ENCODE measurements around the gene SHANK3.

The SHANK3 gene

GRCh38 chr22:50671641-50672040 is 982 bp upstream of the SHANK3 start:
- Mint-ChIP-seq H3K4me3 (no peak overlapping the region), H3K9me3 (no peaks in the 10 kb centered on the region), H3K27ac (no peak overlapping the region), H3K36me3 (no peaks in the 10 kb centered on the region), H3K27me3 (peaks cover 81% of the 10 kb centered on the region), H3K4me1 (peaks cover 22% of the 10 kb centered on the region)
- no peak for ATAC-seq

GRCh38 chr22:50672041-50672440 is 582 bp upstream of the SHANK3 start:
- Mint-ChIP-seq H3K36me3 (no peaks in the 10 kb centered on the region), H3K4me1 (peaks cover 22% of the 10 kb centered on the region), H3K27ac (no peak overlapping the region), H3K9me3 (no peaks in the 10 kb centered on the region), H3K27me3 (peaks cover 77% of the 10 kb centered on the region), H3K4me3 (no peak overlapping the region)
- no peak for ATAC-seq

DNA sequence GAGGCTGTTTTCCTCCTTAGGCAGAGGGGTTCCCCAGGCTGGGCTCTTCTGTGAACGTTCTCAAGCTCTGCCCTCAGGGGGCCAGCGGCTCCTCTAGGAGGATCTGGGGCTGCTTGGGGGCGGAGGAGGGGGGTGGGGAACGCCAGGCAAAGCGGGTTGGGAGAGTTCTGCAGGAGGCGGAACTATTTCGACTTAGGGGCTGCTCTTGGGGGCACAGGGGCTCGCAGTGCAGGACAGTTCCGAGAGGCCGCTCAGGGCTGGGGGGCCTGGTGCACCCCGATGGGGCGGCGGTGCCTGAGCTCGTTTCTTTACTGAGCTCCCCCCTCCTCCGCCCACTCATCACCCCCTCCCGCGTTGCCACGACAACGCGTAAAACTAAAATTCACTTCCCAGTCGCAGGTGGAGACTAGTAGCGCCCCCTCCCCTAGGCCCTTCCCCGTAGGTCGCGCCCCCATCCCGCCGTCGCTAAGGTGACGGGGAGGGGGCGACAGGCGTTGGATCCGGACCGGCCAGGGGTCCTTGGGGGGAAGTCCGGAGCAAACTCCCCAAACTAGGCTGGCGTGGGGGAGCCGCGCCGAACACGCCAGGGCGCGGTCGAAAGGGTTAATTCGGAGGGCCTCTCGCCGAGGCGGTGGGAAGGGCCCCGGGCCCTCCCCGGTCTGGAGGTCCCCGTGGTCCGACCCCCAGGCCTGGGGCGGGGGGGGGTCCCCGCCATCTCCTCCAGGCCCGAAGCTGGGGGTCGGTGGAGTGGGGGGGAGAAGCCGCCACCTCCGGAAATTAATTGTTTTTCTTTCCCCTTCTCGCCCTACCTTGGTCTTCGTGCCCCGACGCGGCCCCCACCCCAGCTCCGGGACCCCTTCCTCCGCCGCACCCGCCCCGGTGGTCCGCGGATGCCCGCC is 857 bp downstream of the SHANK3 start:
- H3K4me3 Mint-ChIP-seq, result peak overlapping the region; percentile 29
- H3K27me3 Mint-ChIP-seq, result peaks cover 63% of the 10 kb centered on the region
- H3K9me3 Mint-ChIP-seq, result no peaks in the 10 kb centered on the region
- peaks cover 22% of the 10 kb centered on the region for H3K4me1 Mint-ChIP-seq
- ATAC-seq, result no peak
- H3K36me3 Mint-ChIP-seq, result no peaks in the 10 kb centered on the region
- no peak overlapping the region for H3K27ac Mint-ChIP-seq

GRCh38 chr22:50674130-50674500 is 1.5 kb downstream of the SHANK3 start:
- H3K4me3 Mint-ChIP-seq, result no peak overlapping the region
- no peaks in the 10 kb centered on the region for H3K36me3 Mint-ChIP-seq
- peaks cover 22% of the 10 kb centered on the region for H3K4me1 Mint-ChIP-seq
- H3K27me3 Mint-ChIP-seq, result peaks cover 59% of the 10 kb centered on the region
- no peak overlapping the region for H3K27ac Mint-ChIP-seq
- peak; percentile 5 for ATAC-seq
- no peaks in the 10 kb centered on the region for H3K9me3 Mint-ChIP-seq

- Mint-ChIP-seq H3K9me3 (no peaks in the 10 kb centered on the region), H3K27ac (no peak overlapping the region), H3K4me3 (peak overlapping the region; percentile 34), H3K27me3 (peaks cover 51% of the 10 kb centered on the region), H3K36me3 (no peaks in the 10 kb centered on the region), H3K4me1 (peaks cover 22% of the 10 kb centered on the region)
- ATAC-seq, result peak; percentile 50
These were observed 2.3 kb downstream of the SHANK3 start for GRCh38 chr22:50674606-50675552.

GRCh38 chr22:50675553-50676179 is 3.0 kb downstream of the SHANK3 start:
- no peak overlapping the region for H3K4me3 Mint-ChIP-seq
- no peak overlapping the region for H3K27ac Mint-ChIP-seq
- ATAC-seq, result no peak
- H3K36me3 Mint-ChIP-seq, result no peaks in the 10 kb centered on the region
- H3K4me1 Mint-ChIP-seq, result peaks cover 22% of the 10 kb centered on the region
- peaks cover 43% of the 10 kb centered on the region for H3K27me3 Mint-ChIP-seq
- H3K9me3 Mint-ChIP-seq, result no peaks in the 10 kb centered on the region

DNA sequence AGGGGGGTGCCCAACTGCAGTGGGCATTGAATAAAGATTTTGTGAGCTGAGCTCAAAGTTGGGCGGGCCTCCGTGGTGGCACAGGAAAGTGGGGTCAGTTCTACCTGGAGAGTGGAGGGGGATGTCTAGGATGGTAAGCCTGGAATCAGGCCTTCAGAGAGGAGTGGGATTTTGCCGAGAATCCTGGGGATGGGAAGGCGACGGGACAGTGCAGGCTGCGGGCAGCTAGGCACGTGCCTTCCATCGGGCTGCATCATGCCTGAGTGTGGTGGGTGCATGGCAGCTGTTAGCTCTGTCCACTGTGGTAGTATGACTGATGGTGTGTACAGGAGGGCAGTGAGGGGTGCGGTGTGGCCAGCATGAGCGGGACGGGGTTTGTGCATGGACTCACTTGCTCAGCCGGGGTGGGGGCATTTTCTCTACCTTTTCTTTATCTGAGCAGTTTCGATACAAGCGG is 3.6 kb downstream of the SHANK3 start:
- Mint-ChIP-seq H3K27me3 (peaks cover 38% of the 10 kb centered on the region), H3K27ac (no peak overlapping the region), H3K36me3 (no peaks in the 10 kb centered on the region), H3K9me3 (no peaks in the 10 kb centered on the region), H3K4me3 (no peak overlapping the region), H3K4me1 (peaks cover 20% of the 10 kb centered on the region)
- no peak for ATAC-seq

- no peak overlapping the region for H3K27ac Mint-ChIP-seq
- ATAC-seq, result no peak
- H3K27me3 Mint-ChIP-seq, result peaks cover 31% of the 10 kb centered on the region
- H3K36me3 Mint-ChIP-seq, result no peaks in the 10 kb centered on the region
- no peaks in the 10 kb centered on the region for H3K9me3 Mint-ChIP-seq
- peaks cover 13% of the 10 kb centered on the region for H3K4me1 Mint-ChIP-seq
- H3K4me3 Mint-ChIP-seq, result no peak overlapping the region
These were observed 4.3 kb downstream of the SHANK3 start for GRCh38 chr22:50676661-50677492.

GRCh38 chr22:50677493-50678217 is 5.0 kb downstream of the SHANK3 start:
- H3K27me3 Mint-ChIP-seq, result peaks cover 24% of the 10 kb centered on the region
- no peaks in the 10 kb centered on the region for H3K36me3 Mint-ChIP-seq
- H3K27ac Mint-ChIP-seq, result no peak overlapping the region
- ATAC-seq, result no peak
- H3K9me3 Mint-ChIP-seq, result no peaks in the 10 kb centered on the region
- H3K4me3 Mint-ChIP-seq, result no peak overlapping the region
- peaks cover 6% of the 10 kb centered on the region for H3K4me1 Mint-ChIP-seq

DNA sequence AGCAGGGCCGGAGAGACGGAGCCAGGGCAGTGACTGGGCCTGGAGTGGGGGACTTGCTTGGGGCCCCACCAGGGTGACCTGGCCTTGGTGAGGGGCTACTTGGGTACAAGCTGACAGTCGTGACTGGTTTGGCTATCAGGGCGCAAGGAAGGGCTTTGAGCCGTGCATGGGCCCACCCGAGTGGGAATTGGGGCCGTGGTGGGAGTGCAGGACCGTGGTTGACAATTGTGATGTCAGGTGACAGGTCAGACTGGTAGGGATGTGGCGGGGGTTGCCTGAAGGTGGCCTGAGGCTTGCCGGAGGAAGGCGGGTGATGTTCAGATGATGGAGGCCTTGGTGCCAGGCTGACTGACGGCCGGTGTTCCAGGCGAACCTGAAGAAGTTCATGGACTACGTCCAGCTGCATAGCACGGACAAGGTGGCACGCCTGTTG is 5.6 kb downstream of the SHANK3 start:
- Mint-ChIP-seq H3K9me3 (no peaks in the 10 kb centered on the region), H3K4me3 (no peak overlapping the region), H3K36me3 (no peaks in the 10 kb centered on the region), H3K27me3 (peaks cover 18% of the 10 kb centered on the region), H3K27ac (no peak overlapping the region), H3K4me1 (peaks cover under 1% of the 10 kb centered on the region)
- no peak for ATAC-seq

DNA sequence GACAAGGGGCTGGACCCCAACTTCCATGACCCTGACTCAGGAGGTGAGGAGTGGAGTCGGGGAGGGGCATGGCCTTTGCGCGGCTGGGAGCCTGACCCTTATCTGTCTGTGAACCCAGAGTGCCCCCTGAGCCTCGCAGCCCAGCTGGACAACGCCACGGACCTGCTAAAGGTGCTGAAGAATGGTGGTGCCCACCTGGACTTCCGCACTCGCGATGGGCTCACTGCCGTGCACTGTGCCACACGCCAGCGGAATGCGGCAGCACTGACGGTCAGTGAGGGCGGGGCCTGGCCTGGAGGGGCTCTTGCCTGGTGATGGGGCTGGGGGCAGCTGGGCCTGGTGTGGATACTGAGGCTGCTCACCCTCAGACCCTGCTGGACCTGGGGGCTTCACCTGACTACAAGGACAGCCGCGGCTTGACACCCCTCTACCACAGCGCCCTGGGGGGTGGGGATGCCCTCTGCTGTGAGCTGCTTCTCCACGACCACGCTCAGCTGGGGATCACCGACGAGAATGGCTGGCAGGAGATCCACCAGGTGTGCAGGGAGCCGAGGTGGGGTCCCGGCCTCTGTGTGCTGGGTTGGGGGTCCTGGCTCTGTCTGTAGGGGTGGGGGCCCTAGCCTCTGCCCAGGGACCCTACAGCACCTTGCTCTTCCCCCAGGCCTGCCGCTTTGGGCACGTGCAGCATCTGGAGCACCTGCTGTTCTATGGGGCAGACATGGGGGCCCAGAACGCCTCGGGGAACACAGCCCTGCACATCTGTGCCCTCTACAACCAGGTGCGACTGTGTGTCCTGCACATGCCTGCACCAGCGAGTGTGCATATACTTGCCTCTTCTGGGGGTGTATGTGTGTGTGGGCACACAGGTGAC is 6.3 kb downstream of the SHANK3 start:
- H3K27ac Mint-ChIP-seq, result no peak overlapping the region
- no peak for ATAC-seq

DNA sequence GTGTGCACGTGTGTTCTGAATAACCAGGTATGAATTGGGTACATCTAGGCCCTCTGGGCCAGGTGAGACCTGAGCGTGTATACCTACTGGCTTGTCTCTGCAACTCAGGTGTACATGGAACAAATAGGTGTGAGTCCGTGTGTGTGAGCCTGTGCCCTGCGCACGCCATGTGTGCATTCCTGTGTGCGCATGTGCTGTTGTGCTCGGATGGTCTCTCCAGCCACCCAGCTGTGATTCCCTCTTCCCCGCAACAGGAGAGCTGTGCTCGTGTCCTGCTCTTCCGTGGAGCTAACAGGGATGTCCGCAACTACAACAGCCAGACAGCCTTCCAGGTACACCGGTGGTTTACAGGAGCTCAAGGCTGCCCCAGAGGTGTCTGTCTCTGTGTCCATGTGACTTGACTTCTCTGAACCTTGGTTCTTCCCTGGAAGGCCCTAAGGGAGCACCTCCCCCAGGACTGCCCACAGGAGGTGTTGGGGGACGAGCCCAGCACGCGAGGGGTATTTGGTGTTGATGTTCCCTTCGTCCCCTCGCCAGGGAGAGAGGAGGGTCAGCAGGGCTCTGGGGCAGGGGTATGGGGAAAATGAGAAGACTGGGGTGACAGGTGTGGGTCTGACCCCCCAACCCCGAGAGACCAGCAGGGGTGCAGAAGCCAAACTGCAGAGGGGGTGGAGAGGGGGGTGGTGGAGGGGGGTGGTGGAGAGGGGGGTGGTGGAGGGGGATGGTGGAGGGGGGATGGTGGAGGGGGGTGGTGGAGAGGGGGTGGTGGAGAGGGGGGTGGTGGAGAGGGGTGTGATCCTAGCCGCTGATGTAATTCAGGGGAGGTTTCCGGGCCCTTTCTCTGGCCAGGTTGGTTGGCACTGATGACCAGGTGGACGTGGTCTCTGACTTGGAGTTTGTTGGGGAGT is 10.7 kb downstream of the SHANK3 start:
- peak; percentile 90 for ATAC-seq
- H3K4me3 Mint-ChIP-seq, result no peak overlapping the region

More for the DNA sequence above, 6.3 kb downstream of the SHANK3 start:
- Mint-ChIP-seq H3K9me3 (no peaks in the 10 kb centered on the region), H3K36me3 (no peaks in the 10 kb centered on the region), H3K4me1 (no peaks in the 10 kb centered on the region), H3K4me3 (no peak overlapping the region), H3K27me3 (peaks cover 16% of the 10 kb centered on the region)

More for the DNA sequence above, 10.7 kb downstream of the SHANK3 start:
- H3K27ac Mint-ChIP-seq, result no peak overlapping the region
- H3K9me3 Mint-ChIP-seq, result no peaks in the 10 kb centered on the region
- H3K4me1 Mint-ChIP-seq, result peaks cover 12% of the 10 kb centered on the region
- peaks cover 26% of the 10 kb centered on the region for H3K27me3 Mint-ChIP-seq
- H3K36me3 Mint-ChIP-seq, result no peaks in the 10 kb centered on the region

All from stimulated activated memory B cell treated with anti-CD40 and anti-IgM and Interleukin-4, amounts not matched to agents 10 μg/mL and 1 μg/mL and 100 μg/mL, for 72 hours (primary cell).